Measurements from ENCODE around the gene TPM4.

- TF ChIP-seq CTCF (IDR thresholded peaks at IDR 0.05) (no peak), POLR2A (IDR thresholded peaks at IDR 0.05) (no peak)
These were observed 703 bp upstream of the TPM4 start for GRCh38 chr19:16075430-16076153.

Data from heart left ventricle (tissue), 13 donors.